Measurements from ENCODE around the gene ZNF669.

DNA sequence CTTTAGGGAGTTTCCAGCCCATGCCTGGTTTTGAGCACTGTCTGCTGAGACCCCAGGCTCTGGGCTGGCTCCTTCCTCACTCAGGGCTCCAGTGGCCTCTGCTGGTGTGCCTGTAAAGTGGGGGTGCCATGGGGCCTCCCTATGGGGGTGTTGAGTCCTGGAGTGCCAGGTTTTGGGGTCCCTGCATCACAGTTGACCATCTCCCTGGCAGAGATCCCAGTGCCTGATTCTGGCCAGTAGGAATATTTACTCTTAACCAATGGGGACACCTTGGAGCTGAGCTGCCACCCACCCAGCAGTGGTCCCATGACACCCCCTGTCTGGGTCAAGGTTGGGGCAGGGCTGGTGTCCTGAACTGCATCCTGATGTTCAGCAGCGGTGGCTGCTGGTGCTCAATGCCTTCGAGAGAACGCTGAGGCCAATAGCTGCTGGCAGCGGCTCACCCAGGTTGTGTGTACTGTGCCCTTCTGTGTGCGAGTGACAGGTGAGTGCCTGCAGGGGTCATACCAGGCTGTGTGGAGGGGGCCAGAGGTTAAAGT lies 9.6 kb upstream of the ZNF669 start:
- TF ChIP-seq, protein P1, sequence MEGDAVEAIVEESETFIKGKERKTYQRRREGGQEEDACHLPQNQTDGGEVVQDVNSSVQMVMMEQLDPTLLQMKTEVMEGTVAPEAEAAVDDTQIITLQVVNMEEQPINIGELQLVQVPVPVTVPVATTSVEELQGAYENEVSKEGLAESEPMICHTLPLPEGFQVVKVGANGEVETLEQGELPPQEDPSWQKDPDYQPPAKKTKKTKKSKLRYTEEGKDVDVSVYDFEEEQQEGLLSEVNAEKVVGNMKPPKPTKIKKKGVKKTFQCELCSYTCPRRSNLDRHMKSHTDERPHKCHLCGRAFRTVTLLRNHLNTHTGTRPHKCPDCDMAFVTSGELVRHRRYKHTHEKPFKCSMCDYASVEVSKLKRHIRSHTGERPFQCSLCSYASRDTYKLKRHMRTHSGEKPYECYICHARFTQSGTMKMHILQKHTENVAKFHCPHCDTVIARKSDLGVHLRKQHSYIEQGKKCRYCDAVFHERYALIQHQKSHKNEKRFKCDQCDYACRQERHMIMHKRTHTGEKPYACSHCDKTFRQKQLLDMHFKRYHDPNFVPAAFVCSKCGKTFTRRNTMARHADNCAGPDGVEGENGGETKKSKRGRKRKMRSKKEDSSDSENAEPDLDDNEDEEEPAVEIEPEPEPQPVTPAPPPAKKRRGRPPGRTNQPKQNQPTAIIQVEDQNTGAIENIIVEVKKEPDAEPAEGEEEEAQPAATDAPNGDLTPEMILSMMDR (tag by site-specific recombination; IDR thresholded peaks at IDR 0.05) = no peak
- TF ChIP-seq, protein P2, sequence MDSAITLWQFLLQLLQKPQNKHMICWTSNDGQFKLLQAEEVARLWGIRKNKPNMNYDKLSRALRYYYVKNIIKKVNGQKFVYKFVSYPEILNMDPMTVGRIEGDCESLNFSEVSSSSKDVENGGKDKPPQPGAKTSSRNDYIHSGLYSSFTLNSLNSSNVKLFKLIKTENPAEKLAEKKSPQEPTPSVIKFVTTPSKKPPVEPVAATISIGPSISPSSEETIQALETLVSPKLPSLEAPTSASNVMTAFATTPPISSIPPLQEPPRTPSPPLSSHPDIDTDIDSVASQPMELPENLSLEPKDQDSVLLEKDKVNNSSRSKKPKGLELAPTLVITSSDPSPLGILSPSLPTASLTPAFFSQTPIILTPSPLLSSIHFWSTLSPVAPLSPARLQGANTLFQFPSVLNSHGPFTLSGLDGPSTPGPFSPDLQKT (IDR thresholded peaks at IDR 0.05; ENCODE audit: borderline replicate concordance, low read depth, low read length) = no peak
- no peak for TF ChIP-seq ZNF513 (tag by site-specific recombination; IDR thresholded peaks at IDR 0.05)
- no peak for TF ChIP-seq ZBTB8A (tag by site-specific recombination; IDR thresholded peaks at IDR 0.05)
- no peak for TF ChIP-seq ZSCAN18 (tag by site-specific recombination; IDR thresholded peaks at IDR 0.05)
- TF ChIP-seq ZNF521 (tag by site-specific recombination; IDR thresholded peaks at IDR 0.05) = no peak
